GM10847 (cell line): ENCODE results near the gene SMC4.

Experiments
- POLR2A ChIP-seq: IDR thresholded peaks from 2 replicates; pipeline ENCODE4 v1.6.1; 2011; ENCODE audit not compliant: insufficient read length; ENCODE audit errors: extremely low read depth

The SMC4 gene

DNA sequence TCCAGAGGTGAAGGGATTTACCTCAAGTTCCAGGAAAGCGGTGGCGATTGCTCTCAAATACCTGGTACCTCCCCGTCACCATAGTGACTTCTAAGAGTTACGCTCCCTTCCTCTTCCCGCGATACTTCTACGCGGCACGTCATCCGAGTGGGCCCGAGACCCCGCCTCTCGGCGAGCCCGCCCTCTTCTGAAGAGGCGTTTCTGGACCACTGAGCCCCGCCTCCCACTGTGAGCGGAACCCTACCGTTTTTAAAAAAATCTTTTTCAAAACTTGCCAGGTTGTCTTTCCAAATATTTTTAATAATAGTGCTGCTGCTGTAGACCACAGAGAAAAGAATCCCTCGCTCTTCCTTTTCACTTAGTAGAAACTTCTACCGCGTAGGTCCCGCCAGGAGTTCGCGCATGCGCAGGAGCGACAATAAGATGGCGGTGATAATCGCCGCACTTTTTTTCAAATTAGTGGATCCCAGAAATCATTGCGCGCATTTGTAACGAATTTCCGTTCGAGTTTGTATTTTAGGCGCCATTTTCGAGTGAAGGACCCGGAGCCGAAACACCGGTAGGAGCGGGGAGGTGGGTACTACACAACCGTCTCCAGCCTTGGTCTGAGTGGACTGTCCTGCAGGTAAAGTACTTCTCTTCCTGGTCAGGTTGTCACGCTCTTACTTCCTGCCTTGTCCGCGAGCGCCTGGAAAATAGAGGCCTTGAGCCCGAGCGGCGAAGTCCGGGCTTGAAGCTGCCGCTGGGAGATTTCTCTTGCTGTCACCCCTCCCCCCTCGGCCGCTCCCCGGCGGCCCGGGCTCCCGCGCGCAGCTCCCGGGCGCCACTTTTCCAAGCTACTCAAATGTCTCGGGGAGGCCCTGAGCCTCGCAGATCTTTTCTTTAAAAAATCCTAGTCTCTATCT lies at the start of gene SMC4, which contains the start of gene IFT80:
SMC4 (plus strand) TSS at position 526 of the 905 bp plus-strand sequence. CDS start 1,177 bp downstream, outside the sequence.
IFT80 (minus strand) TSS at position 101 of the 905 bp plus-strand sequence. CDS start 14,625 bp downstream, outside the sequence.
- TF ChIP-seq POLR2A: peak; percentile 56

DNA sequence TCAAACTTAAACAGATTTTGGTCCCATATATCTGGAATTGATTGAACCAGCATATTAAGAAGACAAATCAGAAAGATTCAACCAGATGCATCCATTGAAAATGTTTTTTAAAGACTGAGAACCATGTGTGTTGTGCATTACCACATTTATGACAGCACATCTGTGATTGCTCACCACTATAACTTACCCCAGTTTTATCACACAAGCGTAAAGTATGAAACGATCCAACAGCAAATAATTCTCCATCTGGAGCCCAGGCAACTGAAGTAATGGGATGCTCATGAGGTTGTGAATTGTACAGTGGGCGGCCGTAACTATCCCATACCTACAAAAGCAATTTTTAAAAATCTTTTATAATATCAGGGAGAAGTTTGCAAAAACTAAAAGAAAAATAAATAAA lies 43.6 kb upstream of the SMC4 start:
- TF ChIP-seq POLR2A: no peak

DNA sequence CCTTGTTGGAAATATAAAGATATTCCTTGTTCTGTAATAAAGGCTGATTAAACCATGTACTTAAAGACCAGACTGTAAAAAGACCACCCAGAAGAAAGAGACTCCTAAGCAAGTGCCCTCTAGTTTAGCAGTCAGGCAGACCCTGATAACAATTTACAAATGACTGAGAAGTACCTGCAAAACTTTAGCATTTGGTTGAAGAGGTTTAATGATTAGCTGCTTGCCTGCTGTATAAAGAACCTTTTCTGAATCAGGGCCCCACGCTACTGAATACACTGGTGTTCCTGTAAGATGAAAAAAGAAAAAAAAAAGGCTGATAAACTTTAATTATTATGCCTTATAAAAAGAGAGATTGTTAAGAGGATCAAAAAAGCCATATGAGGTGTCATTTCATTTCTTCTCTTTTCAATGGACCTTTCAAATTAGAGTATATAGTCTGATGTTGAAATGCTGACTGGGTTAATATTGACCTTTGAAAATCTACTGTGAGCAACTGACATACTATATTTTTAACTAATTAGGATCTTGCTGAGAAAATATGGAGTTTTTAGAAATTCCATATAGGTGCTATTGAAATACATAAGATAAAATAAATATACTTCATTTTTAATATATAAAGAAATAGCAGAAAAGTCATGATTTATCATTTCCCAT lies 33.5 kb upstream of the SMC4 start:
- TF ChIP-seq POLR2A: no peak

DNA sequence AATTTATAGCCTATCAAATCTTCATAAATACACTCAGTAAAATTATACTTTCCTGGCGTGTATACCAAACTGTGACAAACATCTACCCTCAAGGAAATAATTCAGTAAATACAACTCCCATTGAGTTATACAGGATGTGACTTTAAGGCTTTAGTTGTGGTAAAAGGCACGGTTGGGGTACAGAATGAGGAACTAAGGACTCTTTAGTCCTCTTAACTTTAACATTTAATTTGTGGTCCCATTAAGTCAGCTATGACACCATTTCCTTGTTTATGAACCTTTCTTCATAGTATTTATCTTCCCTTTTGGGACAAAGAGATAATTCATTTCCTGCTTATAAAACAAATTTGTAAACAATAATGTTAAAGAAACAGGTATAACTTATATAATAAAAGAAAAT lies 30.6 kb upstream of the SMC4 start:
- TF ChIP-seq POLR2A: no peak

DNA sequence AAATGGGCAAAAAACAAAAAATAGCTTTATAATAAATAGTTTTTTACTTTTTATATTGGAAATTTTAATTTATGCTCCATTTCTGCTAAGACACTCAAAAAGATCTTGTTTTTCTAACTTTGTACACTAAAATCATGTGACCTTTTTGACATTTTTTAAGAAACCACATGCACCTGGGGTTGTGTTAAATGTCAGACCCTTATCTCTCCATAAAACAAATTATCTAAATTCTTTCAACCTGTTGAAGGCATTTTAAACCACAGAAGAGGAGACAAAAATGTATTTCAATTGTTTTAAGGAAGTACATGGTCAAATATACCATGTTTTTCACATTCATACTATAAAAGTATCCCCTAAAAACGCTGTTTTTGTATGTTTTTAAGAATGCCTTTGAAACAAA lies 29.7 kb upstream of the SMC4 start:
- TF ChIP-seq POLR2A: no peak

DNA sequence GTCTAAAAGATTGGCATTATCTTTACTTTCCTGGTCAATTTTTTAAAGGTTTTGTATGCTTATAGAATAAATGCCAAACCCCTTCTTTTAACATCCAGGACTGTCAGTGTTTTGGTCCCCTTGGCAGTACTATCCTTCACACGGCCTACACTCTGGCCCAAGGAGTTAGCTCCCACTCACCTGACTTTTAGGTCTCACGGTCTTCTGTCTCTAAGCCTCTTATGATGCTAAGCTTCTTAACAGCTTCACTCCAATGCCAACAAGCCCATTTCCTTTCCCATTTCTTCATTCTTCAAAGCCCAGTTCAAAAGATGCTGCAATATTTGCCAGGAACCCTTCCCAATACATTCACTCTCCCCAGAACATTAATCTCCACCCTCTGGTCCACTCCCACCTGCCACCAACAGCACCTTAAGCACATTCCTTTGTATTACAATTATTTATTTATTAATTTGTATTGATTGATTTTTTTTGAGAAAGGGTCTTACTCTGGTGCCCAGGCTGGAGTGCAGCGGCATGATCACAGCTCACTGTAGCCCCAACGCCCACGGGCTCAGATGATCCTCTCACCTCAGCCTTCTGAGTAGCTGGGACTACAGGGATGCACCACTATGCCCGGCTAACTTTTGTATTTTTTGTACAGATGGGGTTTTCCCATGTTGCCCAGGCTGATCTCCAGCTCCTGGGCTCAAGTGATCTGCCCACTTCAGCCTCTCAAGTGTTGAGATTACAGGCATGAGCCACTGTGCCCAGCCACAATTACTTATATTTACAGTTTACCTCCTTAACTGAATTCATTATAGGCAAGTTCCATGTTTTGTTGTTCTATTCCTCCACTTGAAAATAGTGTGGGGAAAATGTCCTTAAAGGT lies 28.2 kb upstream of the SMC4 start:
- no peak for TF ChIP-seq POLR2A

DNA sequence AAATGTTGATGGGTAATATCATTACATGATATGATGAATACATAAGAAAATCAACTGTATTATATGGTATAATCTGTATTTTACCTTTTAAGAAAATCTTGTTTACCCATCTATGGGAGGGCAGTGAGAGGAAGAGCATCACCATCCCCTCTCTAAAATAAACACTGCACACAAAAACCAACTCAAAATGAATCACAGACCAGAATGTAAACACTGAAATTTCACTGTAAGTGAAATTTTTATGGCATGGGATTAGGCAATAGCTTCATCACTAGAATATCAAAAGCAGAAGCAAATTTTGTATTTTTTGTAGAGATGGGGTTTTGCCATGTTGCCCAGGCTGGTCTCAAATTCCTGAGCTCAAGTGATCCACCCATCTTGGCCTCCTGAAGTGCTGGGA lies 26.7 kb upstream of the SMC4 start:
- TF ChIP-seq POLR2A: no peak

DNA sequence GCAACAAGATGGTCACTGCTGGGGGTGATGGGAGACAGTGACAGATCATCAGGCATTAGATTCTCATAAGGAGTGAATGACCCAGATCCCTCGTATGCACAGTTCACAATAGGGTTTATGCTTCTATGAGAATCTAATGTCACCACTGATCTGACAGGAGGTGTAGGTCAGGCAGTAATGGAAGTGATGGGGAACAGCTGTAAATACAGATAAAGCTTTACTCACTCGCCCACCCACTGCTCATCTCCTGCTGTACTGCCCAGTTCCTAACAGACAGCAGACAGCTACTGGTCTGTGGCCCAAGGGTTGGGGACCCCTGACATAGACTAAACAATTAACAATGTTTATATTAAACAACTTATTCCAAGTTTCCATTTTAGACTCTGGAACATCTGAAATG lies 25.8 kb upstream of the SMC4 start:
- no peak for TF ChIP-seq POLR2A

DNA sequence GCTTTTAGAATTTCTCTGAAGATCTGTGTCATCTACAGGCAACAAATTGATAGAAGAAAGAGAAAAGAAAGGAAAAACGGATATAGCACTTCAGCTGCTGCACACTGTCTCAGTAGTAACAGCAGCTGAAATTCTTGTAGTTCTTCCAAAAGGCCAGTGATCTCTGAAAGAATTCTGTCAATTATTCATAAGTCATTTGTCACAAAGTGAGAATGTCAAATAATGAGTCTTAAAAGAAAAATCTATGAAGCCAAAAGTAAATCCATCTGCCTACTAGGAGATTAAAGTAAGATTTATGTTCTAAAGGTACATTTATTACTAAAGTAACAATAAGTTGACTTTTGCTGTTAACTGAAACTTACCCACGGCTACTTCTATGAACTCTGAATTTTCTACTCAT lies 25.0 kb upstream of the SMC4 start:
- TF ChIP-seq POLR2A: no peak

DNA sequence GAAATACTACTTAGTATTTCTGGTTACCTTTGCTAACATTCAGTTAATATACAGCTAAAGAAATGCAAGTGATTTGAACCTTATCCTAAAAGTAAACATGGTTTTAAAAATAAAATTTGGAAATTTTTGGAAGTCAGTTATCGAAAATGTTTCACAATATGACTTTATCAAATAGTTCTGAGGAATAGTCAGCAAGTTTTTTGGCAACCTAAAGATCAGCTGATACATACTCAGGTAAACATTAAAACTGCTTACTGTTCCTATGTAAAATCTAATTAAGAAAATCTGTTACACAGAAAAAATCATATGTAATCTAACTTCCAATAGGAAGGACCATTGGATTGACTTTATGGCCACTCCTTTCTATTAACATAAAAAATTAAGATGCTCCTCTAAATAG lies 24.5 kb upstream of the SMC4 start:
- no peak for TF ChIP-seq POLR2A

DNA sequence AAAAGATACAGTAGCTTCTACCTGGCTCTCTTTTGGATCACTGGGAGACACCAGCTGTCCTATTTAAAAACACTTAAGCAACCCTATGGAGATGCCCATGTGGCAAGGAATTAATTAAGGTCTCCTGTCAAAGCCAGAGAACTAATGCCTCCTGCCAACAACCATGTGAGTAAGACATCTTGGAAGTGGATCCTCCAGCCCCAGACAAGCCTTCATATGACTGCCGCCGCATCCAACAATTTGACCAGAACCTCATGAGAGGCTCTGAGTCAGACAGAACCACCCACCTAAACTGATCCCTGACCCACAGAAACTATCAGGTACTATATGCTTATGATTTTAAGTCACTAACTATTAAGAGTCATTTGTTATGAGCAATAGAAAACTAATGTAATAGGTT lies 22.8 kb upstream of the SMC4 start:
- no peak for TF ChIP-seq POLR2A

DNA sequence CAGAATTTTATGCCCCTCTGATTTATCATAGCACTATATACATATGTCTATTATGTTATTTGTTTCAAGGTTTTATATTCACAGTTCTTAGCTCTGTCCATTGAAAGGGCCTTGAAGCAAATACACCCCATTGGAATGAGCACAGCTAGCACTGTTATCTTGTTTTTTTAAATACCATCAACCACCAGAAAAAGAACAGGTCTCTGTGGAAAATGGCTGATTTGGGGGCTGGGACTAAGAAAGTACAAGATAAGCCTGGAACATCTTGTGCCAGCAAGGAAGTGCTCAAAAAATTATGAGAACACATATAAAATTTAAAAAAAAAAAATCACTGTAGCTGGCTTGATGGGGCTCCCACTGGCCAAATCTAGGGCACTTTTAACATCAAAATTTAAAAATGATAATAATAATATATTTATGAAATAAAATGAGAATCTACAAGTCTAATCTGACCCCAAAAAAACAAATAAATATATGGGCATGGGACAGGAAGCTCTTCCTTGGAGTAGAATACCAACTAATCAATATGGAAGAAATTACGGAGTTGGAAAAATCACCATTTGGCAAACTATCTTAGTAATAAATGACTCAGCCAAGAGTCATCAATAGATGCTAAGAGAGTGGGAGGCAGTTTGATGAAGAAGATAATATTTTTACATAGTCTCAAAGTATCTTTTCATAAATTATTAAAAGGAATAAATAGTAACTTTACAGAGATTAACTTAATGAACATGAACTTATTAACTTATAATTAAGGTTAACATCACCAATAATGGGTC lies 20.9 kb upstream of the SMC4 start:
- no peak for TF ChIP-seq POLR2A

DNA sequence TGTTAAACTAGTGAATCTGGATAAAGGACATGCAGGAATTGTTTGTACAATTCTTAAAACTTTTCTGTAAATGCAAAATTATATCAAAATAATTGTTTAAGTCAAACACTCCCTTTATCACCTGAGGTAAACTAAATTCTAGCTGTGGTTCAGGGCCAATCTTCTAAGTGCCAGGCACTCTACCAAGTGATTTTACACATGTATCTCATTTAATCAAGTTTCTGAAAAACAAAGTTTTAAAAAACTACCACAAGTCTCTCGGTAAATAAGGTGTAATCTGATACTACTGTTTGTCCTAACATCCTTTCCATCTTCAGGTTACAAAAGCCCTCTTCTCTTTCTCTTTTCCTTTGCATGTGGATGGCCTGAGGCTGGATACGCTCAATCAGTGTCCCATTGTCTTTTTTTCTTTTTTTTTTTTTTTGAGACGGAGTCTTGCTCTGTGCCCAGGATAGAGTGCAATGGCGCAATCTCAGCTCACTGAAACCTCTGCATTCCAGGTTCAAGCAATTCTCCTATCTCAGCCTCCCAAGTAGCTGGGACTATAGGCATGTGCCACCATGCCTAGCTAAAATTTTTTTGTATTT lies 19.7 kb upstream of the SMC4 start:
- no peak for TF ChIP-seq POLR2A

DNA sequence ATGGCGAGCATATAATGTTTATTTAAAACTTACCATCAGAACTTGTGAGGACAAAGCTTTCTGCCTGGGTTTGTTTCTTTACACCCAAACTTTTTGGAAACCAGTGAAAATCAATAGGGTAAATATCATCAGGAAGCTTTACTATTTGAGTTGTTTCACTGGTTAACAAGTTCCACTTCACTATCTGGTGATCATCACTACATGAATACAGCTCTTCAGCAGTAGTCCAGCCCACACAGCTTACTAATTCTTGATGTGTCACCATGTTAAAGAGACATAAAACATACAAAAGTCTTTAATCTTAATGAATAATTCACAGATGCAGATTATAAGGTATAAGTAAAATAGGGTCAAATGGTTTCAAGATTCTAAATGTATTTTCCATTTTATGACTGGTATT lies 18.0 kb upstream of the SMC4 start:
- no peak for TF ChIP-seq POLR2A
